ENCODE measurements around the gene PAK5.
A peak's percentile ranks its signal among the peaks of the same experiment; 100 is the strongest.
"Not testable (repeated sequence)": the region's sequence is repeated elsewhere in the genome, so short reads cannot be mapped to it uniquely, and the experiment has no call there.

The PAK5 gene

GRCh38 chr20:9677100-9677623, 161.7 kb downstream of the PAK5 start:
- no peak for DNase-seq

GRCh38 chr20:9672981-9673380, 165.9 kb downstream of the PAK5 start:
- no peak for DNase-seq

- DNase-seq, result no peak
Measured at GRCh38 chr20:9672027-9672426, 166.8 kb downstream of the PAK5 start.

GRCh38 chr20:9668381-9668780, 170.5 kb downstream of the PAK5 start:
- DNase-seq, result no peak

GRCh38 chr20:9663423-9663822, 175.5 kb downstream of the PAK5 start:
- no peak for DNase-seq

GRCh38 chr20:9660236-9660868, 178.5 kb downstream of the PAK5 start:
- no peak for DNase-seq

- DNase-seq, result no peak
Measured at GRCh38 chr20:9647741-9648140, 191.1 kb downstream of the PAK5 start.

- DNase-seq, result no peak
Measured at GRCh38 chr20:9646375-9646774, 192.5 kb downstream of the PAK5 start.

GRCh38 chr20:9642882-9643281, 196.0 kb downstream of the PAK5 start:
- no peak for DNase-seq

- DNase-seq, result not testable (repeated sequence)
Measured at GRCh38 chr20:9641499-9642000, 197.3 kb downstream of the PAK5 start.

GRCh38 chr20:9637889-9638288, 201.0 kb downstream of the PAK5 start:
- DNase-seq, result no peak

GRCh38 chr20:9635750-9636149, 203.1 kb downstream of the PAK5 start:
- no peak for DNase-seq

GRCh38 chr20:9634327-9634726, 204.5 kb downstream of the PAK5 start:
- DNase-seq, result no peak

GRCh38 chr20:9632991-9633390, 205.9 kb downstream of the PAK5 start:
- DNase-seq, result no peak

GRCh38 chr20:9632265-9632664, 206.6 kb downstream of the PAK5 start:
- no peak for DNase-seq

GRCh38 chr20:9630554-9630953, 208.3 kb downstream of the PAK5 start:
- DNase-seq, result no peak

GRCh38 chr20:9629831-9630230, 209.0 kb downstream of the PAK5 start:
- DNase-seq, result no peak

GRCh38 chr20:9628589-9628988, 210.3 kb downstream of the PAK5 start:
- DNase-seq, result no peak

- no peak for DNase-seq
Measured at GRCh38 chr20:9628141-9628540, 210.7 kb downstream of the PAK5 start.

- DNase-seq, result no peak
Measured at GRCh38 chr20:9627219-9627618, 211.7 kb downstream of the PAK5 start.

- DNase-seq, result no peak
Measured at GRCh38 chr20:9626357-9626756, 212.5 kb downstream of the PAK5 start.

- DNase-seq, result no peak
Measured at GRCh38 chr20:9617940-9618339, 220.9 kb downstream of the PAK5 start.

- peak; percentile 39 for DNase-seq
Measured at GRCh38 chr20:9616833-9617461, 221.9 kb downstream of the PAK5 start.

- no peak for DNase-seq
Measured at GRCh38 chr20:9616455-9616805, 222.4 kb downstream of the PAK5 start.
